GM21367 (cell line): ENCODE results near the gene ACE2.
"Not testable (repeated sequence)": the region's sequence is repeated elsewhere in the genome, so short reads cannot be mapped to it uniquely, and the experiment has no call there.

Source experiments
- ATAC-seq: cut with Tn5 transposase; IDR thresholded peaks from one replicate; pipeline ENCODE4 v1.9.1; 2021; ENCODE audit not compliant: unreplicated experiment

ACE2 gene

GRCh38 chrX:15600745-15601144 lies at the start of gene ACE2:
Gene ACE2 (minus strand): TSS chrX:15600960. CDS start chrX:15600911, 49 bp downstream.
- no peak for ATAC-seq

GRCh38 chrX:15647510-15647909 lies 46.8 kb upstream of the ACE2 start:
- ATAC-seq: not testable (repeated sequence)

GRCh38 chrX:15646543-15646942 lies 45.8 kb upstream of the ACE2 start:
- ATAC-seq: no peak

- ATAC-seq: no peak
Measured at GRCh38 chrX:15646031-15646430, 45.3 kb upstream of the ACE2 start.

DNA sequence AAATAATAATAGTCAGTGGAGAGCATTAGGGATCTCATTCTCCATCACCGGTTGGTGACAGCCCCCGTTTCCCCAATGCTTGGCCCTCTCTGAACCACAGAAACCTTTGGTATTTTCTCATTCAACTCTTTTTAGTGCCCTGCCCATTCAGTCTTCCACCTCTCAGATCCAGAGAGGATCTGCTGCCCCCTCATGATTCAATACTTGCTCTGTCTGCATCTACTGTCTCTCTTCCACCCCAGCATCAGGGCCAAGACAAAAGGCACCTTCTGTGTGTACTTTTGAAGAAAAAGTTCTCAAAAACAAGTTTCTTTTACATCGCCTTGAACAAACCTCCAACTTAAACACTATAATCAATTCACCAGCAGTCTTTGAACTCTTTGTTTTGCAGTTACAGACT lies 44.5 kb upstream of the ACE2 start:
- ATAC-seq: no peak

DNA sequence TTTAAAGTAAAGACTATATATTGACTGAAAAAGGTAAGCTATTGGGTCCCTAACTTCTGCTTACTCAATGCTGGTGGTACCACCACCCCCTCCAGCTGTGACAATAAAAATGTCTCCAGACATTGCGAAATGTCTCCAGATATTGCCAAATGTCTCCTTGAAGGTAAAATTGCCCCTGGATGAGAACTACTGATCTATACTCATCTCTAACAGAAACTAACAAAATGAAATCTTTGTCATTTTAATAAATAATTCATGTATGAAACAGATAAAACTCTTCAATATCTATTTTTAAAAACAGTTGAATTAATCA lies 43.8 kb upstream of the ACE2 start:
- ATAC-seq: no peak

- ATAC-seq: no peak
Measured at GRCh38 chrX:15643786-15644559, 43.2 kb upstream of the ACE2 start.

DNA sequence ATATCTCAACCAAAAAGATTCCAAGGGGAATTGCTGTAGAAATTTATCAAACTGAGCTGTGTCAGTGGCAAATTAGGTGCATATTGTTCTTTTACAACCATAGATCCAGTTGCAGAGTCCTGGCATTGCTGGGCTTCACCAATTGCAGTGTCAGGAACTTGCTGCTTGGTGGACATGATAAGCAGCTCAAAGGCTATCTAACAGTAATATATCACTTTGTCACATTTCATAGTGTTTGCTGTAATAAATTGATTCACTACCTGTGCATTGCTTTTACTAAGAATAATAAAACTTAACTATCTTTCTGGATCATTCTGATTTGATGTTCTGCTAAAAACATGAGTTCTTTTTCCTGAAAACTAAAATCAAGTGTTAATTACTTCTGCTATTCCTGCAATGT lies 30.9 kb upstream of the ACE2 start:
- no peak for ATAC-seq

DNA sequence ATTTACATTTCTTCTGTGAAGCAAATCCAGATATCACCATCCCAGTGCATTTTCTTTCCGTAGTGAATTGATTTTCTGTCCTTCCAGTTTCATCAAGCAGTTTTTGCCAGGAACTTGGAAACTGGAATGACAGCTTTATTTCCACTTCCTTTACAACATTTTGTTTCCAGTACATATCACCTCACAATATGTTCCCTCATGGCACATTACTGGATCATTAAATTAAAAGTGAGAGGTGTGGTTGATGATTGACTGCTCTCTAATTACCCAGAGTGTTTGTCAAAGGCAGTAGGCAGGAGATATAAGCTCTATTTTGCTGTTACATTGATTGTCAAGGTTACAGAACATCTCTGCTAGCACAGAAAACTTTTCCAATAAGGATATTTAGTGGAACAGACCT lies 22.3 kb upstream of the ACE2 start:
- no peak for ATAC-seq

DNA sequence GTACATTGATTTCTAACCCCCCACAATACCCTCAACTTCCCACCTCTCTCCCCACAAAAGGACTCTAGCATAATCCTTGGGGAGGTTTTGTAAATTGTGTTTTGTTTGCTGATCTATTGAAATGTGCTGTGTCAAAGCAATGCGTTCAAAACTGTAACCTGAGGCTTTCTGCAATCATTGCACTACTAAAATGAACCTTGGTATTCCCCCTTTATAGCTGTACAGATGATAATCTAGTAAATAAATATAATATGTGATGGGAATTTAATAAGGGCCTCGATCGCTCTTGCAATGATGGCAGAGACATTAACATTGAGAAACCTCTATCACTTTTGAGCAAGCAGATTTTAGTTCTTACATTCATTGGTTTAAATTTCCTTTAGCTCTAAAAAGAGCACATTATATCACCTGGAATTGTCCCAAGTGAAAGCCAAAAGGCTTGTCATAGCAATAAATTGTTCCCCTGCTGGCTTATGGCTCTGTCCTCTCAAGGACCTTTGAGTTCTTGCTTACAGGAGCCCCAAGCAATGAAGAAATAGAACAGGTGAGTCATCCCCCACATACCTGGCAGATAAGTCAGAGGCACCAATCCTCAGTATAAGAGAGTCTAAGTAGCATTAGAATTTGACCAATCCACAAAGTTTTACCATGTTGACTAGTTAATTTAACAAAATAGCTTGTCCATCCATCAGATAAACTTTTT lies 18.4 kb upstream of the ACE2 start:
- ATAC-seq: no peak

DNA sequence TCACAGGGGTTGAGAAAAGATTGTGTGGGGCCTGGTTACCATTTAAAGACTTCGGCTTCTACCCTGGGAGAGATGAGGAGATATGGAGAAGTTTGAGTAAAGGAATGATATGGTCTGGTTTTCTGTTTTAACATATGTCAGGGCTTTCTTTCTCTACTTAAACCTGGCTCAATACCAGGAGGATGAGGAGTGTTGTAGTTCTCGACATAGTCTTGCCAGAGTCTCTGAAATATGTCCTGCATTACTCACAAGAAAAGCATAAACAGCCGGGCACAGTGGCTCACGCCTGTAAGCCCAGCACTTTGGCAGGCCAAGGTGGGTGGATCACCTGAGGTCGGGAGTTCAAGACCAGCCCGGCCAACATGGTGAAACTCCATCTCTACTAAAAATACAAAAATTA lies 16.4 kb upstream of the ACE2 start:
- ATAC-seq: no peak

GRCh38 chrX:15616531-15616930 lies 15.8 kb upstream of the ACE2 start:
- no peak for ATAC-seq

GRCh38 chrX:15607067-15607466 lies 6.3 kb upstream of the ACE2 start:
- ATAC-seq: no peak

DNA sequence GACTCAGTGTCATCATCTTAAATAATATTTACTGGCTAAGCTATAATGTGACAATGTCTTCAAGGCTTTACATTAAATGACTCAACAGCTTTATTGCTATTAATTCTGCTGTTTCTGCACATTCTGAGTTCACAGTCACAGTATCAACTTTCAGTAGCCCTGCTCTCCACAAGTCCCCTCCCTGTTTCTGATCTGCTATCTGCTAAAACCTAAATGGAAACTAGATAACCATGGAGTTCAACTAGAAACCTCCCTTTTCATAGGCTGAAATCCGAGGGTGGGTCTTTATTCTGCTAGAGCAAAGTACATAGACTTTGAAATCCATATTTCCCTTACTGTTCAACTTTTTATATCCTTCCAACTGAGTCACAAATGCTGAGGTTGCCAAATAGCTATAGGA lies 5.4 kb upstream of the ACE2 start:
- ATAC-seq: no peak

- no peak for ATAC-seq
Measured at GRCh38 chrX:15605226-15605625, 4.5 kb upstream of the ACE2 start.

DNA sequence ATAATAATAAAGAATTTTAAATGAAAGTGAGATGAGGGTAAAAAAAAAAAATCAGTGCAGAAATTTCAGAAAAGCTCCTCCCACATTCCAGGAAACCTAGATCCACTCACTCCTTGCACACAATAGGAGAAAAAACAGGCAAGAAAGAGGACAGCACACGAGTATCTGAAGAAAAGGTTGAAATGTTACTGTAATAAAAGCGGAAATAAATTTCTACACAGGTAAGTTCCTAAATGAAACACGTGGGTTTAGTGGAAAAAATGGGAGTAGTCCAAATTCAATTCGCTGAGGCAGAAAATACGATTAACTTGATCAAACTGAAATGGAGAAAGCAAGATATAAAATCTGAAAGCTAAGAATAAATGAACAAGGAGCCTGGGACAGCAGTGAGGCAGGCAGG lies 2.0 kb upstream of the ACE2 start:
- no peak for ATAC-seq

DNA sequence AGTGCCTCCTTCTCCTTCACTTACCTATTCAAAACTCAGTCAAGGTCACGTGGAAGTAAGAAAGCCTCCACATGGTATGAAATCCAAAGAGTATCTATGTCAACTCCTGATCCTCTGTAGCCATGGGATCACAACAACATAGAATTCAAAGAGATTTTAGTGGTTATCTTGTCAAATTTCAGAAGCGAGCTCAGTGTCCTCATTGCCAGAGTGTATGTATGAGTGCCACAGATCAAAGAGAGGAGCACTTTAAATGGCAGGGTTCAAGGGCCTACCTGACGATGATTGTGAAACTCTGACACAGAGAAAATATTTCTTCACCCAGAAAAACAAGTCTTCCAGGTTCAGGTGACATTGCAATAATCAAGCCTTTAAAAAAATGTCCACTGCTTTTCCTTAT lies 1.2 kb upstream of the ACE2 start:
- ATAC-seq: no peak

- ATAC-seq: no peak
Measured at GRCh38 chrX:15600049-15600448, 711 bp downstream of the ACE2 start.

- no peak for ATAC-seq
Measured at GRCh38 chrX:15599461-15599860, 1.3 kb downstream of the ACE2 start.

DNA sequence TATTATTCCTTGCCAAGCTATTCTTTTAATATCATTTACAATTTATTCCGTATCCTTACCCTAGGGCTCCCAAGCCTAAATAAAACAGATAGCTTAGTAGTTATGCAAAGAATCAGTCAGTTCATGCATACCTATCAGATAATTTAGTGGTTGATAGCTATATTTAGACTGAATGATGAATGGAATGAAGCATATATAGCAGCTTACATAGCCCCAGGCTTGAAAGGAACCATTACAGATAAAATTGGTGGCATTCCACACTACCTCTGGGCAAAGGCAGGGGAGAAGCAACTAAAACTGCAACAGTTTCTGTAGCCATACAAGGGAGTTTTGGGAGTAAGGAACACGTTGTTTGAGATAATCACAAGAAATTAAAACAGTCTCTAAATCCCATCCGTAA lies 2.7 kb downstream of the ACE2 start:
- no peak for ATAC-seq

- ATAC-seq: no peak
Measured at GRCh38 chrX:15594371-15594770, 6.4 kb downstream of the ACE2 start.

DNA sequence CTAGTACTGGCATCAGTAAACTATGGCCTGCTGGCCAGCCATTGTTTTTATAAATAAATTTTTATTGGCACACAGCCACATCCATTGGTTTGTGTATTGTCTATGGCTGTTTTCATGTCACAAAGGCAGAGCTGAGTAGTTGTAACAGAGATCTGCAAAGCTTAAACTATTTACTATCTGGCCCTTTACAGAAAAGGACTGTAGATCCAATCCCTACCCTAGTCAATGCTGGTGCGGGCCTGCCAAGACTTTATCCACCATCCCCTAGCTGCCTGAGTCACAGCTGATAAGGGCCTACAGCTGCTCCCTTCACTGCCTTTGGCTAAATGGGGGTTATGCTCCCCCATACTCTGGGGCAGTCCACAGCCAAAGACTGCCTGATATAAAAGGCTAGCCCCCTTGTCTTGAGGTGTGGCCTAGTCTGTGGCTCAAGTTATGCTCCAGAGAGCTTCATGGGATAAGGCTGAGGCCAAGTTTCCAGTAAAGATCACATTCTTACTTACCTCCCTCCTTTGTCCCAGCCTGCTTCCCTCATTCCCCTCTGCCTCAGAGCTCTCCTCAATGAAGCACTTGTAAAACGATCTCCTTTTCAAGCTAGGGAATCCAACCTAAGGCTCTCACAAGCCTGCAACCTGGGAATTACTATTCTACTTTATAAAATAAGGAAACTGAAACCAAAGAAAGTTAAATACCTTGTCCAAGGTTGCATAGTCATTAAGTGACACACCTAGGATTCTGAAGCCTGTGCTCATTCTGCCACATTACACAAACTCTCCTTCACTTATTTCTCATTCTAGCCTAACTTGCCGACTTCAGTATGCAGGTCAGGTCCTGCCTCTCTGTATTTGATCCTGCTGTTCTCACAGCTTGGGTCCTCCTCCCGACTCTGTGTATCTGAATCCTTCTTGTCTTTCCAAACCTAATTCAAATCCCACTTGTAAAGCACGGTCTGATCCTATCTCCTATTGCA lies 20.7 kb downstream of the ACE2 start:
- ATAC-seq: no peak
